OCI-LY3 (cell line): Measurements from ENCODE around the gene HOXA6.

ENCODE experiments used
- H2AFZ ChIP-seq: fragments of 200-600, 300-600 bp; shearing (Covaris generic); 2 replicates; pipeline ENCODE4 v1.6.0; 2014; ENCODE audit warnings: antibody characterized with exemption, low read depth, low read length
- H3K27ac ChIP-seq: fragments of 200-600, 300-600 bp; sonication (generic); 2 replicates; pipeline ENCODE4 v1.5.1; 2014; ENCODE audit warnings: mild to moderate bottlenecking, low read length, moderate library complexity, mixed read lengths
- H3K27me3 ChIP-seq: fragments of 200-600, 300-600 bp; sonication (generic); 2 replicates; pipeline ENCODE4 v1.6.1; 2014; ENCODE audit warnings: low read depth, low read length, mixed read lengths
- H3K36me3 ChIP-seq: fragments of 200-600, 300-600 bp; sonication (generic); replicated peaks from 2 replicates; pipeline ENCODE3; 2014; ENCODE audit warnings: low read depth, low read length, mixed read lengths
- H3K4me1 ChIP-seq: fragments of 300-600, 200-600 bp; sonication (generic); 2 replicates; pipeline ENCODE4 v1.6.1; 2014; ENCODE audit warnings: low read length, mixed read lengths
- H3K4me2 ChIP-seq: fragments of 200-600, 300-600 bp; sonication (generic); 2 replicates; pipeline ENCODE4 v1.6.1; 2014; ENCODE audit warnings: low read length, mixed read lengths
- H3K4me3 ChIP-seq: fragments of 300-600, 200-600 bp; sonication (generic); 2 replicates; pipeline ENCODE4 v1.5.1; 2014; ENCODE audit warnings: antibody characterized with exemption, mild to moderate bottlenecking, low read length, moderate library complexity
- H3K79me2 ChIP-seq: fragments of 300-600, 200-600 bp; shearing (Covaris generic); 2 replicates; pipeline ENCODE4 v1.6.1; 2014; ENCODE audit warnings: mild to moderate bottlenecking, low read length, mixed read lengths
- H3K9ac ChIP-seq: fragments of 300-600, 200-600 bp; shearing (Covaris generic); 2 replicates; pipeline ENCODE4 v1.6.0; 2014; ENCODE audit warnings: mild to moderate bottlenecking, low read length, moderate library complexity
- H3K9me3 ChIP-seq: fragments of 200-600, 300-600 bp; shearing (Covaris generic); 2 replicates; pipeline ENCODE4 v1.6.1; 2014; ENCODE audit warnings: low read length, mixed read lengths; ENCODE audit not compliant: insufficient read depth
- H4K20me1 ChIP-seq: fragments of 200-600, 300-600 bp; sonication (generic); 2 replicates; pipeline ENCODE4 v1.6.1; 2016; ENCODE audit warnings: low read length, mixed read lengths; ENCODE audit not compliant: insufficient read depth
- CTCF ChIP-seq: fragments of 200-600, 300-600 bp; sonication (generic); IDR thresholded peaks from 2 replicates; pipeline ENCODE4 v1.5.1; 2014; ENCODE audit warnings: antibody characterized with exemption, low read length, low read depth
- EZH2phosphoT487 ChIP-seq: fragments of 200-600 bp; shearing (Covaris generic); IDR thresholded peaks from 2 replicates; pipeline ENCODE4 v1.6.1; 2018; ENCODE audit warnings: antibody characterized with exemption, mixed run types, low read depth

HOXA6 gene

DNA sequence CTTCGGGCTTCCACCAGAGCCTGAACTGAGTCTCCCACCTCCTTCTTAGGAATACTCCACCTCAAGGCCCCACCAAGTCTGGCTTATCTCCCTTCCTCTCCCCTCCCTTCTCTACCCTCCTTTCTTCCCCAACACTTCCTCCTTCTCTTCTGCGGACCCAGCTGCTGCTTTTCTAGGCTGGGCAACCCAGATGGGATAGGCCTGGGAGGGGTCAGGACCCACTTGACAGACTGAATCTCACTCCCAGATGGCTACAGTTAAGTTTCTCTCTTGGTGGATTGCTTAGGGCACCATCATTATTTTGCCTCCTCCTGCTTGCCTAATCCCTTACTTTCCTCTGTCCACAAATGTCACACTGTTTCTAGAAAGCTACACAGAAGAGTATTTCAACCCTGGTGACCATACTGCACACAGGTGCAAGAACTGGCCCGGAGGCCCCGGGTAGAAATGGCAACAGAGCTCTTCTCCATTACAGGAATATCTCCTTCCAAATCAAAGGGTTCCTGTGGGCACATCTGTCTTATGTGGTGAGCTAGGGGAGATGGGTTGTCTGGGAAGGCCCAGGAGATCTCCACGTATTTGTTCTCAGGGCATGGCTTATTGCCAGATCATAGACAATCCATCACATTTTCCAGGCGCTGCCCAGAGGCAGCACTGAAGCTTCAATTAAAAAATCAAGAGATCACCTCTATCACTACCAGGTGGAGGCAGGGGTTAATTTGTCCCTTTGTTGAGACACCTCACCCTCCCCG, 42.6 kb upstream of the HOXA6 start:
- Histone ChIP-seq H3K4me1 (no peaks in the 10 kb centered on the region), H3K4me2 (no peak overlapping the region), H3K27me3 (no peaks in the 10 kb centered on the region)

DNA sequence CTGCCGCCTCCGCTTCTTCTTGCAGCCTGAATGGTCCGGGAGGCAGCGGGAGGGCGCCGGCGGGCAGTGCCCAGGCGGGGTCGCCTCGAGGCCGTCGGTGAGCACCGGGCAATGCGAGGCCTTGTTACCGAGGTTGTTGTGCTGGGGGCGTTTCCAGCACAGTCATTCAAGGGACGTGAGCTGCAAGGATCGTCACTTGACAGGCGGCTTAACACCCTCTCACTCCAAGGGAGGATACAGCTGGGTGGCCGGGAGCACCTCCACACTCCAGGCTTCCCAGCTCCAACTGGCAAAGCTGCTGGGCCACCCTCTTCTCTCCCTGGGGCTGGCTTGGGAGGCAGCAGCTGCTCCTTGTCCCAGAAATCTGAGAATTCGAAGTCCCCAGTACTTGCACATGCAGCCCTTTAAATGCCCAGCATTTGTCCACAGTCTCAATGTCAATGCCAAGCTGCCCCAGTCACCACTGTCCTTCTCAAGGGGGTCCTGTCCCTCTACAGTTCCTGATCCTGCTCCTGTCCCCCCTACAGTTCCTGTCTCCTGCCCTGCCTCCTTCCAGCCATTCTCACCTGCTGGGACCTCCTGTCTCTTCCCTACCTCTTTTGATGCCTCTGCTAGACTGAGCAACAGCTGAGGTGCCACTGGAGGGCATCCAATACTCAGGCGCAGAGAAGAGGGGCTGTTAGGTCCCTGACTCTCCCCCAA, 41.9 kb upstream of the HOXA6 start:
- no peaks in the 10 kb centered on the region for H3K27me3 ChIP-seq
- H2AFZ ChIP-seq: no peak overlapping the region
- no peaks in the 10 kb centered on the region for H3K79me2 ChIP-seq
- H3K4me1 ChIP-seq: no peaks in the 10 kb centered on the region
- no peak overlapping the region for H3K9ac ChIP-seq
- no peaks in the 10 kb centered on the region for H4K20me1 ChIP-seq
- no peak overlapping the region for H3K27ac ChIP-seq
- no peak overlapping the region for H3K4me3 ChIP-seq
- no peak overlapping the region for H3K4me2 ChIP-seq
- TF ChIP-seq CTCF (no peak), EZH2phosphoT487 (no peak)
- H3K9me3 ChIP-seq: no peaks in the 10 kb centered on the region
- H3K36me3 ChIP-seq: no peaks in the 10 kb centered on the region

More for the DNA sequence above, 42.6 kb upstream of the HOXA6 start:
- H3K9ac ChIP-seq: no peak overlapping the region
- no peak overlapping the region for H3K4me3 ChIP-seq
- H3K79me2 ChIP-seq: no peaks in the 10 kb centered on the region
- H2AFZ ChIP-seq: no peak overlapping the region
- no peak overlapping the region for H3K27ac ChIP-seq
- H3K9me3 ChIP-seq: no peaks in the 10 kb centered on the region
- H4K20me1 ChIP-seq: no peaks in the 10 kb centered on the region
- TF ChIP-seq CTCF (no peak), EZH2phosphoT487 (no peak)
- no peaks in the 10 kb centered on the region for H3K36me3 ChIP-seq

DNA sequence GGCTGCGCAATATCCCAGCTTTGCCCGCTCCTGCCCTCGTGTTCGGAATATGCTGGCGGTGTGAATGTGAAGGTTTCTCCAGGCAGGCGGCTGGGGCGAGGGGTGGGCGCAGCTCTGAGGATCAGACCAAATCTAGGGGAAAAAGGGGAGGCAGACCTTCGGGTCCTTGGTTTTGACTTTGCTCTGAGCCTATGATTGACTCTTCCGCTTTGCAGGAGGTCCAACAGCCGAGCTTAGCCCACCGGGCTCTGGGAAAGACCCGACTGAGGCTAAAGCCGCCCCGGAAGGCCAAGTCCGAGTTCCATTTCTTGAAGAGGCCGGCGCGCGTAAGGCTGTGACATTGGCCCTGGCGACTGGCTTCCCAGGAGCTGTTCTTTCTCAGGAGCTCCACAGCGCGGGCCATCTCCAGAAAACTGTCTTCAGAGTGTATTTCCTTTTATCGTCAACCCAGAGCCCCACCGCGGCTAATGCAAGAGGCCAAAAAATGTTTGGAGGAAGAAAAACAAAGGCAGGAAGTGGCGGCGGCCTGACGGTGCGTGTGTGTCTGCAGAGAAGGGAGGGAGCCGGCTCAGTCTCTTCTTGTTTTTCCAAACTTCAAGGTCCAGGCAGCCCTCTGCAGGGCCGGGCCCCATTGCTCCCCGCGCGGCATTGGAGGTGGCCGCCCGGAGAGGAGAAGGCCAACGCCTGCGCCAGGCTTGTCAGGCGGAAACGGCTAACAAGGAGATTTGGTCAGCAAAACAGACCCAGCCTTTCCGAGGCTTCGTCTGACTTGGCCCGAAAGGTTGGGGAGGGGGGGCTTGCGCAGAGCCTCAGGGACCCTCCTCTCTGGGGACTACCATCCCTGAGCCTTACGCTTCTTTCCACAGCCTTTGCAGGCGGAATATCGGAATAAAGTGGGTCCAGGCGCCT, 41.1 kb upstream of the HOXA6 start:
- Histone ChIP-seq H2AFZ (no peak overlapping the region), H3K4me3 (no peak overlapping the region), H3K9ac (no peak overlapping the region), H3K9me3 (no peaks in the 10 kb centered on the region), H3K27ac (no peak overlapping the region), H4K20me1 (no peaks in the 10 kb centered on the region), H3K27me3 (no peaks in the 10 kb centered on the region), H3K79me2 (no peaks in the 10 kb centered on the region), H3K4me1 (no peaks in the 10 kb centered on the region), H3K36me3 (no peaks in the 10 kb centered on the region), H3K4me2 (no peak overlapping the region)
- no peak for TF ChIP-seq EZH2phosphoT487
- TF ChIP-seq CTCF: no peak
